ENCODE measurements around the gene HBEGF. TPM values are rescaled to one million over a fixed set of nuclear protein-coding genes. Genes with fewer than 3 reads are reported as not detected.

The HBEGF gene
- total RNA-seq (2014; rRNA removed; shearing (Covaris generic)) = 40.9 and 46.3 TPM in 2 replicates

GRCh38 chr5:140346348-140347221 is at the start of gene HBEGF:
TSS of gene HBEGF (minus strand) at chr5:140346603. CDS start at chr5:140346328, 275 bp downstream.
- peak; percentile 88 for DNase-seq (ENCODE audit: low spot score)

GRCh38 chr5:140393738-140394137 is 47.3 kb upstream of the HBEGF start:
- DNase-seq (ENCODE audit: low spot score) = no peak

GRCh38 chr5:140391732-140392131 is 45.3 kb upstream of the HBEGF start:
- DNase-seq (ENCODE audit: low spot score) = peak; percentile 37

- peak; percentile 7 for DNase-seq (ENCODE audit: low spot score)
Observed at GRCh38 chr5:140391312-140391711, 44.9 kb upstream of the HBEGF start.

- no peak for DNase-seq (ENCODE audit: low spot score)
Observed at GRCh38 chr5:140388052-140388451, 41.6 kb upstream of the HBEGF start.

GRCh38 chr5:140383300-140383699 is 36.9 kb upstream of the HBEGF start:
- no peak for DNase-seq (ENCODE audit: low spot score)

- no peak for DNase-seq (ENCODE audit: low spot score)
Observed at GRCh38 chr5:140382866-140383265, 36.5 kb upstream of the HBEGF start.

GRCh38 chr5:140381972-140382371 is 35.6 kb upstream of the HBEGF start:
- no peak for DNase-seq (ENCODE audit: low spot score)

GRCh38 chr5:140381351-140381750 is 34.9 kb upstream of the HBEGF start:
- DNase-seq (ENCODE audit: low spot score) = no peak

- peak; percentile 80 for DNase-seq (ENCODE audit: low spot score)
Observed at GRCh38 chr5:140372971-140373487, 26.6 kb upstream of the HBEGF start.

GRCh38 chr5:140371356-140372151 is 25.2 kb upstream of the HBEGF start:
- DNase-seq (ENCODE audit: low spot score) = no peak

- DNase-seq (ENCODE audit: low spot score) = no peak
Observed at GRCh38 chr5:140367256-140368013, 21.0 kb upstream of the HBEGF start.

- no peak for DNase-seq (ENCODE audit: low spot score)
Observed at GRCh38 chr5:140366589-140367255, 20.3 kb upstream of the HBEGF start.

- DNase-seq (ENCODE audit: low spot score) = no peak
Observed at GRCh38 chr5:140365941-140366340, 19.5 kb upstream of the HBEGF start.

GRCh38 chr5:140365282-140365681 is 18.9 kb upstream of the HBEGF start:
- peak; percentile 61 for DNase-seq (ENCODE audit: low spot score)

GRCh38 chr5:140364472-140364765 is 18.0 kb upstream of the HBEGF start:
- no peak for DNase-seq (ENCODE audit: low spot score)

- no peak for DNase-seq (ENCODE audit: low spot score)
Observed at GRCh38 chr5:140363631-140364471, 17.4 kb upstream of the HBEGF start.

GRCh38 chr5:140362875-140363630 is 16.6 kb upstream of the HBEGF start:
- DNase-seq (ENCODE audit: low spot score) = peak; percentile 92

GRCh38 chr5:140362311-140362710 is 15.9 kb upstream of the HBEGF start:
- DNase-seq (ENCODE audit: low spot score) = no peak

GRCh38 chr5:140361901-140362300 is 15.5 kb upstream of the HBEGF start:
- no peak for DNase-seq (ENCODE audit: low spot score)
